22Rv1 (cell line): ENCODE results near the gene DMBT1.

Experiments used
- CTCF ChIP-seq: fragments of 450-650 bp; IDR thresholded peaks from 2 replicates; pipeline ENCODE4 v1.5.1; 2017; ENCODE audit warnings: mild to moderate bottlenecking
- ZFX ChIP-seq: fragments of 450-650 bp; IDR thresholded peaks from 2 replicates; pipeline ENCODE4 v1.6.1; 2017; ENCODE audit warnings: antibody characterized with exemption, borderline replicate concordance

DNA sequence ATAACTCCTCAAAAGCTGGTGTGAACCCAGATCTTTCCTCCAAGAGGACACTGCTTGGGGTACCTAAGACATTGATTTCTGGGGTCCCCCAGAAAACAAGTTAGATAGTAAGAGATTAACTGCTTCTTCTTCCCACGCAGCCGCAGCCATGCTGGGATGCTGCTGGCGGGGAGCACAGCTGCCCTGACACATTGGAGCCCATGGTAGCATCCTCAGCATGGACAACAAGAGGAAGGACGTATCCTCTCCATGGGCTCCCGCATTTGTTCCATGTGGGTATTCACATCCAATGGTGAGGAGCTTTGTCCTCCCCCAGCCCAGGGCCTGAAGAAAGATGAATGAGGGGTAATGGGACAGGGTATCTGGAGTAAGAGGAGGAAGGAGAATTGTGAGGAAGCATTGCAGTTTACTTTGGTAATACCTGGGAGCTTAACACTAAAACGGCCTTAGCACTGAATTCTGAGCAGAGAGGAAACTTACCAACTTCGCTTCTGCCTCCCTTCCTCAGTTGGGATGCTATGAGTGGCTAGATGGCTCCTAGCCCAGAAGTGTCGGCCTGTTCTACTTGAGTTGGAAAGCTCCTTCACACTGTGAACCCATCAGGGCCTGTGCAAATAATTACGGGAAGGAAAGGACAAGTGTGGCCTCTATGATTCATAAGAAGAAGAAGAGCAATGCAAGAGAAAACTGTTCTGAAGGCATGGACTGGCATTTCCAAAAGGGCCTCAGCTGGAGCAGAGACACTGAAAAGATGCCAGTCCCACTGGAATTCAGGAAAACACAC lies 95.2 kb downstream of the DMBT1 start:
- no peak for TF ChIP-seq CTCF
- no peak for TF ChIP-seq ZFX
